GM21717 (cell line): ENCODE data around the gene SESN1.
"Not testable (repeated sequence)": the region's sequence is repeated elsewhere in the genome, so short reads cannot be mapped to it uniquely, and the experiment has no call there.

Experiments
- ATAC-seq: cut with Tn5 transposase; IDR thresholded peaks from one replicate; pipeline ENCODE4 v1.9.1; 2021; ENCODE audit warnings: mild to moderate bottlenecking, moderate library complexity; ENCODE audit not compliant: unreplicated experiment

Gene SESN1

DNA sequence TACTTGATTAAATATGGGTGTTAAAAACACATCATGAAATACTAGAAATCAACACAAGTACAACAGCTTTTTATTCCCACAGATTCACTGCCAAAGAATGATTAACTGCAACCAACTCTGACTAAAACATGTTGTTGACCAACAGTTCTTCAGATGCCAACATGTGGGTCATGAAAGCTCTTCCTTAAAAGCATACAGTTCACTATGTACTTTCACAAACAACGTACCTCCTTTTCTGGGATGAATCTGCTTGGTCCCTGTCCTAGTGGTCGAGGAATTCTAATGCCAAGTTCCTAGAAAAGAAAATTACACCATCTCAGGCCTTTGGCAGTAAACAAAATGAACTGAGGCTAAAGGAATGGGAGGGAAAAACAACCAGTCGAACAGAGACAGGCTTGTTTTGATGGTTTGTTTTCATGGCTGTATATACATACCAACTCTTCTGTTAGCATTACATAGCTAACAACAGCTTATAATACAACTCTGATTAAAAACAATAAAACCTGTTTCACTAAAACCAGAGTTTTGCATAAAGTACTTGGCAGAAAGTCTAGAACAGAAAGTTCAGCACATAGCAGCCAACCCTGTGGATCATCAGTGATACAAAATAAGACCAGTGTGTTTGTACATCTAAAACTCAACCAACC lies 92.5 kb downstream of the SESN1 start:
- ATAC-seq: no peak

DNA sequence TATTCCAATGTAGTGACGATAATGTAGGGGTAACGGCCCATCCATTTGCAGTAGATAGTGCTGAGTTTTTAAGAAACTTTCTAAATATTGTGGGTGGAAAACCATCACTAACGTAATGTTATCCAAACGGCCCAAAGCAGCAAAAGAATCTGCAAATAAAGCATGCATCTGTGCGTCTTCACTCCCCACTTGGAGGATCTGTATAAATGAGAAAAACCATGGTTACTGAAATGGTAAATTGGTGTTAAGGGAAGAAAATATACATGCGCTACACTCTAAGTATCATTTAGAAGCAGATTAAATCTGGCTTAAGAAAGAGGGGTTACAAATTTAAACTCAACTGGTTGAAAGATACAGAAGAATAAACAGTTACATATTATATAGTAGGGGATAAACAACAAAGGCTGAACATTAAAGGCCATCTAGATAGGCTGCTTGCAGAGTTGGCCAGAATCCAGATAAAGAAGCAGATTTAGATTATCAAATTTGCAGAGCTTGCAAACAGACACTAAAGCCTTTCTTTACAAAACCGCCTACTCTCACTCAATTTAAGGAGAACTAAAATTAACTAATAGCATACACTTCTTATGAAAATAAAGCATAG lies 93.3 kb downstream of the SESN1 start:
- ATAC-seq: no peak

DNA sequence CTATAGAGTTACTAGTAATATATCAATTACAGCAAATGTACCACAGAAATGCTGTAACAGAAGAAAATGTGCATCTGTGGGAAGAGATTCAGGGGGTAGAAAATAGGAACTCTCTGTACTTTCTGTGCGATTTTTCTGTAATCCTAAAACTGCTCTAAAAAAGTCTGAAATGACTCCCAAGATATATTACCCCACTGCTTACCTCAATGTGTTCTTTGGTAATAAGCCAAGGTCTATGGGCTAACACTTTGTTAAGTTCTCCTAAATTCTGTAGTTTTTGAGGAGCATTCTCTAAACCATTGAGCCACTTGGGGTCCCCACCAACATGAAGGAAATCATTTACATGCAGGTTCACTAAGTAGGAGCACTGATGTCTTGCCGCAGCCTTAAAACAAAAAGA lies 94.4 kb downstream of the SESN1 start:
- ATAC-seq: no peak

DNA sequence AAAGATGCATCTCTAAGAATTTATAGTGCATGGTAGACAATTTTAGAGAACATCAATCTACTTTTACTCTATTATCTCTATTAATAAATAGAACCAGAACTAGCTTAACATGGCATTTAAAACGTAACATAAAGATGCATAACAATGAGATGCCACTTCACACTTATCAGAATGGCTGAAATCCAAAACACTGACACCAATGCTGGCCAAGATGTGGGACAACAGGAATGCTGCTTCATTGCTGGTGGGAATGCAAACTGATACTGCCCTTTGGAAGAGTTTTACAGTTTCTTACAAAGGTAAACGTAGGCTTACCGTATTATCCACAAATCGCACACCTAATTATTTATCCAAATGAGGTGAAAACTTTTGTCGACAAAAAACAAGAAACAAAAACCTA lies 95.2 kb downstream of the SESN1 start:
- ATAC-seq: no peak

DNA sequence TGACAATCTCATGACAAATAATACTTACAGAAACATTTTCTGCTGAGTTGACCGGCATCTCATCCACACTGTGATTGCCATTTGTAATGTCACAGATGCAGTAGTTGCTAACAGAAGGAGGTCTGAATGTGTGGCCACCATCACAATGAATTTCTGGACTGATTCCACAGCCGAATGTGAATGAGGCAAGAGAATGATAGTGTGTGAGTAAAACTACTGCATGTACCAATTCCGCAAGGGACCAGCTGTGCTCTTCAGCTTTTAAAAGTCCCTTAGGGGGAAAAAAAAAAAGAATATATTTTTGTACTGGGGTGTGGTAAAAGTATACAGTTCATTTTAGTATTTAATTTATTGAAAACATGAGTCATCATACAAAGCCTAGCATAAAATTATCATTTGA lies 96.2 kb downstream of the SESN1 start:
- no peak for ATAC-seq

DNA sequence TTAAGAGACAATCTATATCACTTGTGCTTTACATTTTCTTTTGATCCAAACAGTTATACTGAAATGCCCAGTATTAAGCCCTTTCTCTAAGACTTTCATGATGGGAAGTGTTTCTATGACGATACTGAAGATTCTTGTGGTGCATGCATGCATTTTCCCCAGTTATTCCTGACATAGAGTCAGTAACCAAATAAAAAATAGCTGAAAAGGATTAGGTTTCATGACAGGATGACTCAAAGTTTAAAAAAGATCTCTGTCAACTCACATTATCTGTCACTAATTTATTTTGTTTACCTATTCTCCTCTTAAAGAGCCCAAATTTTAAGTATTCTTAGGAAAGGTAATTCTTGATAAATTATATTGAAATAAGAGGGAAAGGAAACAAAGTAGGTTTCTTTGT lies 98.4 kb downstream of the SESN1 start:
- no peak for ATAC-seq

DNA sequence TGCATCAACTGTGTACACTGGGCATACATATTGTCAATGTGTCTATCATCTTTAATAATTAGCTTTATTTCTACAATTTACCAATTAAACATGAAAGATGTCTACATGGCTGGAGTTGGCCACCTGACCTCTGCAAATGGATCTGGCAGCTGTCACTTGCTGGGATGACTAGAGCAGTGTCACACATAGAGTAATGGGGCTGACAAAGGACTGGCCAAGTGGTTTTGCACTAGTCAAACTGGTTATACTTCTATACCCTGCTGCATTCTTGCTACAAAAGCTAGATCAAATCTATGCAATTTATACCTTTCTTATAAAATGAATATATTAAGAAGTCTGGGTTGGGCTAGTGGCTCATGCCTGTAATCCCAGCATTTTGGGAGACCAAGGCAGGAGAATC lies 99.3 kb downstream of the SESN1 start:
- ATAC-seq: no peak

DNA sequence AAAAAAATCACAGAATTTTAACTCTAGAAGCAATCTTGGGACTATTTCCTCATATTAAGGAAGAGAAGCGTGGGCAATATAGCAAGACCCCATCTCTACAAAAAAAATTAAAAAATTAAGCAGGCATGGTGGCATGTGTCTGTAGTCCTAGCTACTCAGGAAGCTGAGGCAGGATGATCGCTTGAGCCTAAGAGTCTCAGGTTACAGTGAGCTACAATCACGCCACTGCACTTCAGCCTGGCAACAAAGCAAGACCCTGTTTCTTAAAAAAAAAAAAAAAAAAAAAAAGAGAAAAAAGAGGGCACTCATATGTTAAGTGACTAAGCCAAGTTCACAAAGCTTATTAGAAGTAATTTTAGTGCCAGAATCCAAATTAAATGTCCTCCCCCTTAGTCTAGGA lies 100.8 kb downstream of the SESN1 start:
- no peak for ATAC-seq

DNA sequence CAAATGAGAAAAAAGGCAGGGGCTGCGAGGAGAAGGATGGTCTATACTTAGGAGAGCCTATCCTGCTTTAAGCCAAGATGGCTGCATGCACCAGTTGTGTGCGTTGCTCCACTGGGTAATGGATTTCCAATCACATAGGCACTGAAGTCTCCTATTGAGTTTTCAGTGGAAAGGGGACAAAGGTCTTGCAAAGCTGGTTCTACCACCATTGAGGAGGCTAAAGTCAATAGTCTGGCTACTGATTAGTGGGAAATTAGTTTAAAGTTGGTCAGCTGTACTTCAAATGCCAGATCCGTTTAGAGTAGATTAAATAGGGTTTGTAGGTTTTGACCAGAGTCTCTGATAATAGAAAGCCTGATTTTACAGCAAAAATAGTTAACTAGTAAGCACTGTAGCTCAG lies 104.9 kb downstream of the SESN1 start:
- ATAC-seq: no peak

DNA sequence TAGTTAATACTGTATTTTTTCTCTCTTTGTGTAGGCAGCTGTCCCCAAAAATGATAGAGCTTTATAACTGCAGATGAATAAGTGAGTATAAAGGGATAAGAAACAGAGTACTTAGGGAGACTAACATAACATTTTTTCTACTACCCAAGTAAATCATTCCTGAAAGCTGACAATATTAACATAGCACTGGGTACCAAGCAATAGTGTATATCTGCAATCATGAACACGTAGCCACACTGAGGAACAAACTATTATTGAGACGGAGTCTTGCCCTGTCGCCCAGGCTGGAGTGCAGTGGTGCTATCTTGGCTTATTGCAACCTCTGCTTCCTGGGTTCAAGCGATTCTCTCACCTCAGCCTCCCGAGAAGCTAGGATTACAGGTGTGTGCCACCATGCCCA lies 105.9 kb downstream of the SESN1 start:
- no peak for ATAC-seq

DNA sequence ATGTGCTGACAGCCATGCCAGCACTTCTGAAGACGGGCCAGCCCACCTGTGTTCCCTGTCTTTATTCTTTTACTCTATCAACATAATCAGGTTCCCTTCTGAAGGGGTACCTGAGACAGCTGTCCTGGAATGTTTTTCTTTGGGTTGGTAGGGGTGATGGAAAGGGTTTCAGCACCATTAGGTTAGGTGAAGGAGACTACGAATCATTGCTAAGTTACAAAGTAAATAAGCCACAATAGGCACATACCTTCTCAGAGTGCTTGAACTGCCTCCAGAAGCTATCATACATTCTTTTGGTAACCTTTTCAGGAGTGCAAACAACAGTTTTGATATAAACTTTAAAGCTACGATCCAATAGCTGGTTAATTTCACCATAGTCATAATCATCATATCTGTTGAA lies 106.3 kb downstream of the SESN1 start:
- ATAC-seq: no peak

DNA sequence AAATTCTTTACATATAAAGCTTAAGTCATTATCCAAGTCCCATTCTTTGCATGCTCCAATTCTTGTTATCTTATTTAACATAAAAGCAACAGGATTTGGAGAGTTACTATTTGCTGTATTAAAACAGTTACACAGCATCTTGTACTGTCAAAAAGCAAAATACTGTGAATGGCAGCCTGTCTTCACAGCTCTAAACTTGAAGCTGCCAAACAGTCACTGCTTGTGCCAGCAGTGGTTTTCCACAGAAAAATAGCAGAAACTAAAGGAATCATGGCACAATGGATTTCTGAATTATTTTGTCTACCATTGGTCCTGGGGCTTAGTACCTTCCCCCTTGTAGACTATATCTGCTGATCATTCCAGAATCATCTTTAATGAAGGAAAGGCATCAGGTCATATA lies 107.5 kb downstream of the SESN1 start:
- ATAC-seq: no peak

DNA sequence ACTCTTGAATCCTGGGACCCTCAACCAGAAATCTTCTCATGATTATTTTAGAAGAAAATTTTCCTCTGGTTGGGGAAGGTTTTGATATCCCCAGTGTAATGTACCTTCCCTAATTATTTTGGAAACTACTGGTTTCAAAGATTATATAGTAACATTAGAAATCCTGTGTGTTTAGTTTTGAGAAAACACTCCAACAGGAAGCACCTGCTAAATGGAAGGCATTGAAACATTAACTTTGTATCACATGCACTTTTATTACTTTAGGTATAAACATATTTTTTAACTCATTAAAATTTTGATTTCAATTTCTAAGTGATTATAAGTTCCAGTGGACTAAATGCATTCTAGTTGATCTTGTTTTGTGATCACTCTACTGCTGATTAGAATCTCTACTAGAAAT lies 109.3 kb downstream of the SESN1 start:
- ATAC-seq: no peak

DNA sequence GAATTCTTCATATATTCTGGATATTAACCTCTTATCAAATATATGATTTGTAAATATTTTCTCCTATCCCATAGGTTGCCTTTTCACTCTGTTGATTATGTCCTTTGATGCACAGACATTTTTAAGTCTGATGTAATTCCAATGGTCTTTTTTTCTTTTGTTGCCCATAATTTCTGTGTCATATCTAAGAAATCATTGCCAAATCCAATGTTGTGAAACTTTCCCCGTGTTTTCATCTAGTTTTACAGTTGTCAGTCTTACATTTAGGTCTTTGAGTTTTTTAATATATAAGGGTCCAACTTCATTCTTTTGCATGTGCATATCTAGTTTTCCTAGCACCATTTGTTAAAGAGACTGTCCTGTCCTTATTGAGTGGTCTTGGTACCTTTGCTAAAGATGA lies 111.5 kb downstream of the SESN1 start:
- no peak for ATAC-seq

DNA sequence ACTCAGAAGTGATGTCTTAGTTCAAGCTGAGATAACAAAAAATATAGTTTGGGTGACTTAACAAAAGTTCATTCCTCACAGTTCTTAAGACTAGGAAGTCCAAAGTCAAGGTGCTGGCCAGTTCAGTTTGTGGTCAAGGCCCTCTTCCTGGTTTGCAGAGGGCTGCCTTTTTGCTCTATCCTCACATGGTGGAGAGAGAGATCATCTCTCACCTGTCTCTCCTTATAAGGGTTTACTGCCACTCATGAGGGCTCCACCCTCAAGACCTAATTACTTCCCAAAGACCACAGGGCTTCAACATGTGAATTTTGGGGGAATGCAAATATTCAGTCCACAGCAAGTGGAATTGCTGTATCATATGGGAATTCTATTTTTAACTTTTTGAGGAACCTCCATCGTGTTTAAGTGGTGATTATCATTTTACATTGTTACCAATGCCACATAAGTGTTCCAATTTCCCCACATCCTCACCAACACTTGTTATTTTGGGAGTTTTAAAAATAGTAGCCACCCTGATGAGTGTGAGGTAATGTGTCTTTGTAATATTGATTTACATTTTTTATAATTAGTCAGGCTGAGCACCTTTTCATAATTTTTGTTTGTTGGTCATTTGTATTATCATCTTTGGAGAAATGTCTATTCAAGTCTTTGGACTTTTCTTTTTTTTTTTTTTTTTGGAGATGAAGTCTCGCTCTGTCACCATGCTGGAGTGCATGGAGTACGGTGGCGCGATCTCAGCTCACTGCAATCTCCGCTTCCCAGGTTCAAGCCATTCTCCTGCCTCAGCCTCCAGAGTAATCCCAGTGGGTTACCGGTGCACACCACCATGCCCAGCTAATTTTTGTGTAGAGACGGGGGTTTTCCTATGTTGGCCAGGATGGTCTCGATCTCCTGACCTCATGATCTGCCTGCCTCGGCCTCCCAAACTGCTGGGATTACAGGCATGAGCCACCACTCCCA lies 112.2 kb downstream of the SESN1 start:
- no peak for ATAC-seq

DNA sequence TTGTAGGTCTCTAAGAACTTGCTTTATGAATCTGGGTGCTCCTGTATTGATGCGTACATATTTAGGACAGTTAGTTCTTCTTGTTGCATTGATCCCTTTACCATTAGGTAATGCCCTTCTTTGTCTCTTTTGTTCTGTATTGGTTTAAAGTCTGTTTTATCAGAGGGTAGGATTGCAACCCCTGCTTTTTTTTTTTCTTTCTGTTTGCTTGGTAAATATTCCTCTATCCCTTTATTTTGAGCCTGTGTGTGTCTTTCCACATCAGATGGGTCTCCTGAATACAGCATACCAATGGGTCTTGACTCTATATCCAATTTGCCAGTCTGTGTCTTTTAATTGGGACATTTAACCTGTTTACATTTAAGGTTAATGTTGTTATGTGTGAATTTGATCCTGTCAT lies 116.0 kb downstream of the SESN1 start:
- not testable (repeated sequence) for ATAC-seq

DNA sequence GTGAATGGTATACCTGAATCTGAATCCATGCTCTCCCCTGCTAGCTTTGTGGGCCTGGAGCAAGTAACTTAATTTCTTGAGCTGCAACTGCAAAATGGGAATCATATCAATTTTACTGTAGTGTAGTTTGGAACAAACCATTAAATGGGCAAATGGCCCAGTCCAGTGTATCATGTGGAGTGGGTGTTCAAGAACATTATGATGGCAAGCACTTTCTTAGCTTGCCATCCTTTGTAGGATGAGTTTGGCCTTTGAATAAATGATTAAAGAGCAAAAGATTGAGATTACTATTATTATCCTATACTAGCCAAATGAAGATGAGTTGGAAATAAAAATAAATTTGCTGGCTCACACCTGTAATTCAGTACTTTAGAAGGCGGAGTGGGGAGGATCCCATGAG lies 120.4 kb downstream of the SESN1 start:
- ATAC-seq: no peak

DNA sequence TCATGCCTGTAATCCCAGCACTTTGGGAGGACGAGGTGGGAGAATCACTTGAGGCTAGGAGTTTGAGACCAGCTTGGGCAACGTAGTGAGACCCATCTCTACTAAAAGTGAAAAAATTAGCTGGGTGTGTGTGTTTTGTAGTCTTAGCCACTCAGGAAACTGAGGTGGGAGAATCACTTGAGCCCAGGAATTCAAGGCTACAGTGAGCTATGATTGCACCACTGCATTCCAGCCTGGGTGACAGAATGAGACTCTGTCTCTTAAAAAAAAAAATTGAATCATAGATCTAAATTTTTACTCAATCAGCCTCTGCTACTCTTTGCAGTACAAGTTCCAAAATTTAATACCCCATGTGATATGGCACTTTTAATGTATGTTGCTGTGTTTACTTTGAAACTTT lies 124.9 kb downstream of the SESN1 start:
- no peak for ATAC-seq

DNA sequence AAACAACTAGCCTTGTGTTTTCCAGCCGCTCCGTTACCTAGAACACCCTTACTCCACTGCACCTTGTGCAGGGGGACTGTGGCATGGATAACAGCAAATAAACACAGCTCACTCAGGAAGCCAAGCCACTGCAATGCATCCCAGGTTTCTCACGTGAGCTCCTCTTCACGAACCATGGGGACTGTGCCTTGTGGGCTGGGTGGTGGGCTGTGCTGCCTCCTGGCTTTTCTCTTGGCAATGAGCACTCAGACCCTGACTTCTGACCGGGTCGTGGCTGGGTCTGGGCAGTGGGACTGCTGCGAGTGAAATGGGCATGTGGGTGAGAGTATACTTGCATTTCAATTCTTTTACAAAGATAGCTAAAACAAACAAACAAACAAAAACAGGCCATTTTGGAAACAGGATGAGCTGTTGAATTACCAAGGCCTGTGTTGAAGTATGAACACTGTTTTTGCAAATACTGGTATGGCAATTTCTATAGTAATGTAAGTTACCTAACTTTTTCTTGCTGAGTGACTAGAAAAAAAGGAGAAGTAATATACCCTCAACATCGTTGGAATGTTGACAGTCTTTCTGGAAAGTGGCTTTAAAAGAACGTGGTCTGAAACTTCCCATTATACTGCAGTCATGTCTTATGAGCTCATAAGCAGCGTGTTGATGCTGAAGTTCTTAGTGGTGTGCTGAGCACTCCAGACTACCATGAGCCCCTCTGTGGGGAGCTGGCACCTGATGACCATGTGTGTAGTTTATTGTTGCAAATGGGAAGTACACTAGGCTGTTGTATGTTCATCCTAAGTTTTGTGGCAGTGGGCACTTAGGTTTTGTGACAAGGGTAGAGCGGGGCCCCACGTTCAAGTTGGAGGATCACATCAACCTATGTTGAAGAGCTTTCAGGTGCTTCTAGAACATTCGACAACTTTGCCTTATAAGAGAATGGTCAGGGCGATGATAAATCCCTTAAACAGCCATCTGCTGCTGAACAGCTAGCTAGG lies 126.0 kb downstream of the SESN1 start:
- no peak for ATAC-seq

DNA sequence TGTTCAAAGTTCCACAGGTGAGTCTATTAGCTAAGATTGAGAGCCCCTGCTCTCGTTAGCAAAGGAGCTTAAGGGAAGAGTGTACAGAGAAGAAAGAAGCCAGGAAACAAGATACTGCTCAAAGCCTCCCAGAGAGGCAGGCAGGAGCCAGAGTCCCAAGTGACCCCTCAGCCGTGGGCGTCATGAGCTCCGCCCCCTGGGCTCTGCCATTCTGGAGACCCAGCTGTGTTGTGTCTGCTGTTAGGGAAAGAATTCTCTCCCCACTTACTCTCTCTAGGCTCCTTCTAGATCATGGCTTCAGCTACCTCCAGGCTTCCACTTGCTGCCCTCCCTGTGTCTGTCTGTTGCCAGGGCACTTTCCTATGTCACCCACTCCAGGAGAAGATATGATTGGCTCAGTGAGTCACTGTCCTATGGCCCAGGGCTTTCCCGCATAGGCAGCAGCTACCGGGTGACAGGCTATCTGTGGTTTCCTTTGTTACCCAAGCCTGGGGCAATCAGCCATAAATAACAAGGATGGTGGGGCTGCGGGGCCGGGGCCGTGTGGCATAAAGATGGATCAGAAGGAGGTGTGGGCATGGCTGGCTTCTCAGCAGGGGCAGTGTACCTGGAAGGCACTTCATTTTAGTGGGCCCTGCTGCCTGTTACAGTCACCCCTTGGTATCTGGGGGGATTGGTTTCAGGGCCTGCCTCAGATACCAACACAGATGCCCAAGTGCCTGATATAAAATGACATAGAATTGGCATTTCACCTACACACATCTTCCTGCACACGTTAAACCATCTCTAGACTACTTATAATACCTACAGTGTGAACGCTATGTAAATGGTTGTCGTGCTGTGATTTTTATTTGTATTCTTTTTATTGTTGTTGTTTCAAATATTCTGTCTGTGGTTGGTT lies 127.5 kb downstream of the SESN1 start:
- ATAC-seq: no peak
